Testis (tissue), 2 donors: ENCODE measurements around the gene OSBPL9.

Experiments
- CTCF ChIP-seq, 3 experiments: fragments of 450-650 bp in 2 of 3; fragments of 200-600 bp in 1 of 3; sonication (generic) in 1 of 3; IDR thresholded peaks; one replicate each; pipeline ENCODE4 v1.5.1; 2016 to 2019; ENCODE audit warnings: antibody characterized with exemption in 3 of 3, mild to moderate bottlenecking in 2 of 3, moderate library complexity in 1 of 3
- POLR2A ChIP-seq: fragments of 450-650 bp; IDR thresholded peaks from one replicate; pipeline ENCODE4 v1.6.1; 2017; ENCODE audit warnings: antibody characterized with exemption, mild to moderate bottlenecking, moderate library complexity

DNA sequence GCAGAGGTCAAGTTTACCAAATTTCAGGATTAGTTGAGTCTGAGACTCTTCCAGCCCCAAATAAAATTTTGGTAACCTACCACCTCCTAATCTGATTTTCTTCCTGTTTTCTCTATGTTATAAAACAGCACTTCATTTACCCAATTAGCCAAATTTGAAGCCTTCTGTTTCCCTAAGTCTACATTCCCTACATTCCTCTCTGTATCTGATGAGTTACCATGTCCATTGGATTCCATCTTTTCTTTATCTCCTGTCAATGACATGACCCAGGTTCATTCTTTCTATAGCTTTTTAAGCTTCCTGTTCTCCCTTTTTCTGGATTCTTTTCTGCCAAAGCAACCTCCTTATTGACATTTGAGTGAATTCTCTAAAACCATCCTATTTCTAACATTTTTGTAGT lies 72.8 kb downstream of the OSBPL9 start:
- no peak for TF ChIP-seq CTCF (IDR thresholded peaks at IDR 0.05)
- no peak for TF ChIP-seq POLR2A
